HCT116 (cell line): ENCODE results near the gene HMGXB3. TPM values are rescaled to one million over a fixed set of nuclear protein-coding genes. Genes with fewer than 3 reads are reported as not detected.

ENCODE experiments used
- ATAC-seq: fragments of 200-7000 bp; cut with Tn5 transposase; 2 replicates; pipeline ENCODE4 v1.9.1; 2020; ENCODE audit warnings: mild to moderate bottlenecking, moderate library complexity
- BruUV-seq: library from RNA; stranded (reverse); fragments of 400-500 nt; replicated peaks from 2 replicates; lab custom pipeline; 2021; lab: Mats Ljungman, UMichigan
- CTCF ChIA-PET: fragments of 300-600 bp; sonication (Branson Sonifier 250); formaldehyde crosslinking; loops from one replicate; lab custom pipeline; 2021; ENCODE audit warnings: antibody characterized with exemption; lab: Charles Lee
- POLR2A ChIA-PET: fragments of 300-600, 350-600 bp; sonication (Branson Sonifier 250); formaldehyde crosslinking; loops from one replicate; lab custom pipeline; 2021; ENCODE audit warnings: antibody characterized with exemption; lab: Charles Lee
- RAD21 ChIA-PET, 2 experiments: fragments of 300-600 bp; sonication (Branson Sonifier 250); formaldehyde crosslinking; loops; one replicate each; lab custom pipeline; 2023; ENCODE audit warnings: low total read pairs in 2 of 2; ENCODE audit not compliant: uncharacterized antibody in 2 of 2, unreplicated experiment in 2 of 2, low non-redundant PET in 1 of 2; lab: Charles Lee
- DNase-seq: peaks from one replicate; pipeline ENCODE4 v3.0.0-alpha.2; 2010; ENCODE audit warnings: low read depth, low spot score
- H2AFZ ChIP-seq: fragments of 200-600 bp; shearing (Covaris generic), sonication (generic); 2 replicates; pipeline ENCODE4 v1.6.1; 2017; ENCODE audit warnings: low read depth, mixed run types, mixed read lengths, antibody characterized with exemption, low read length; ENCODE audit not compliant: poor library complexity, severe bottlenecking
- H3K27ac ChIP-seq: 2 replicates; pipeline ENCODE4 v1.5.1; 2012; ENCODE audit warnings: low read depth, low read length
- H3K27me3 ChIP-seq: fragments of 200-600 bp; sonication (generic); 2 replicates; pipeline ENCODE4 v1.6.1; 2016; ENCODE audit warnings: mixed run types, low read length, mixed read lengths; ENCODE audit not compliant: insufficient read depth
- H3K36me3 ChIP-seq, 2 experiments: fragments of 200-500 bp in 1 of 2; fragments of 200-600 bp in 1 of 2; sonication (Bioruptor generic) in 1 of 2; sonication (generic) in 1 of 2; 2 replicates each; pipeline versions ENCODE4 v1.5.1 to v1.6.1; 2014 to 2016; ENCODE audit warnings: low read length in 2 of 2, inconsistent platforms in 1 of 2, mixed read lengths in 1 of 2, mixed run types in 1 of 2; ENCODE audit not compliant: insufficient read depth in 2 of 2, control insufficient read depth in 1 of 2
- H3K4me1 ChIP-seq, 2 experiments: fragments of 200-600 bp in 1 of 2; sonication (generic) in 1 of 2; 2 replicates each; pipeline versions ENCODE4 v1.5.1 to v1.6.1; 2012 to 2017; ENCODE audit warnings: low read length in 2 of 2, inconsistent platforms in 1 of 2, mild to moderate bottlenecking in 1 of 2, mixed read lengths in 1 of 2, mixed run types in 1 of 2, moderate library complexity in 1 of 2; ENCODE audit not compliant: insufficient read depth in 2 of 2, control insufficient read depth in 1 of 2
- H3K4me2 ChIP-seq: fragments of 200-600 bp; sonication (generic); 2 replicates; pipeline ENCODE4 v1.6.1; 2017; ENCODE audit warnings: mixed run types, low read length, mixed read lengths
- H3K4me3 ChIP-seq, 2 experiments: fragments of 200-600 bp in 1 of 2; sonication (generic) in 1 of 2; replicated peaks in 1 of 2; 2 replicates each; pipeline ENCODE4 v1.5.1; 2011 to 2016; ENCODE audit warnings: low read length in 2 of 2, control low read depth in 1 of 2, low read depth in 1 of 2, mild to moderate bottlenecking in 1 of 2, mixed read lengths in 1 of 2, mixed run types in 1 of 2
- H3K79me2 ChIP-seq: fragments of 200-600 bp; sonication (generic); 2 replicates; pipeline ENCODE4 v1.6.1; 2017; ENCODE audit warnings: mild to moderate bottlenecking, mixed run types, low read length, moderate library complexity, mixed read lengths; ENCODE audit not compliant: insufficient read depth
- H3K9ac ChIP-seq: fragments of 200-600 bp; sonication (generic); 2 replicates; pipeline ENCODE4 v1.6.1; 2016; ENCODE audit warnings: low read length, mixed read lengths
- H3K9me2 ChIP-seq: fragments of 200-600 bp; sonication (generic), shearing (Covaris generic); 2 replicates; pipeline ENCODE4 v1.6.1; 2017; ENCODE audit warnings: mixed run types, mild to moderate bottlenecking, moderate library complexity; ENCODE audit not compliant: insufficient read depth
- H3K9me3 ChIP-seq, 2 experiments: fragments of 200-500 bp in 1 of 2; fragments of 200-600 bp in 1 of 2; sonication (Bioruptor generic) in 1 of 2; sonication (generic) in 1 of 2; 2 replicates each; pipeline ENCODE4 v1.6.1; 2014 to 2017; ENCODE audit warnings: low read length in 2 of 2, mixed read lengths in 2 of 2, inconsistent platforms in 1 of 2, low read depth in 1 of 2, mild to moderate bottlenecking in 1 of 2, mixed run types in 1 of 2, moderate library complexity in 1 of 2; ENCODE audit not compliant: control insufficient read depth in 1 of 2, insufficient read depth in 1 of 2
- H4K20me1 ChIP-seq: fragments of 200-600 bp; sonication (generic), shearing (Covaris generic); 2 replicates; pipeline ENCODE4 v1.6.1; 2017; ENCODE audit warnings: mixed run types, mild to moderate bottlenecking, moderate library complexity; ENCODE audit not compliant: insufficient read depth
- ATF3 ChIP-seq: IDR thresholded peaks from 2 replicates; pipeline ENCODE4 v1.6.1; 2012
- CBX3 ChIP-seq: IDR thresholded peaks from 2 replicates; pipeline ENCODE4 v1.6.1; 2012; ENCODE audit warnings: low read depth
- CTCF ChIP-seq, 3 experiments: fragments of 200-600 bp in 1 of 3; sonication (generic) in 1 of 3; IDR thresholded peaks in 2 of 3; conservative IDR thresholded peaks in 1 of 3; 2 replicates each; pipeline ENCODE4 v1.5.1; 2012 to 2017; ENCODE audit warnings: low read depth in 2 of 3, low read length in 2 of 3, antibody characterized with exemption in 1 of 3, borderline replicate concordance in 1 of 3, control low read depth in 1 of 3, mild to moderate bottlenecking in 1 of 3, mixed read lengths in 1 of 3, mixed run types in 1 of 3, moderate library complexity in 1 of 3; ENCODE audit not compliant: insufficient read depth in 1 of 3
- EGR1 ChIP-seq: IDR thresholded peaks from 2 replicates; pipeline ENCODE4 v1.6.1; 2012; ENCODE audit warnings: low read depth
- EZH2phosphoT487 ChIP-seq: fragments of 200-600 bp; IDR thresholded peaks from 2 replicates; pipeline ENCODE4 v1.6.1; 2018; ENCODE audit warnings: antibody characterized with exemption, borderline replicate concordance
- POLR2AphosphoS5 ChIP-seq: IDR thresholded peaks from 2 replicates; pipeline ENCODE4 v1.6.1; 2011; ENCODE audit warnings: mild to moderate bottlenecking, low read depth, low read length, moderate library complexity
- SIN3A ChIP-seq: IDR thresholded peaks from 2 replicates; pipeline ENCODE4 v1.6.1; 2012; ENCODE audit warnings: low read depth
- SRF ChIP-seq: IDR thresholded peaks from 2 replicates; pipeline ENCODE4 v1.6.1; 2012; ENCODE audit warnings: low read depth
- TCF7L2 ChIP-seq: IDR thresholded peaks from 2 replicates; pipeline ENCODE4 v1.7.0; 2011; ENCODE audit warnings: borderline replicate concordance, inconsistent platforms; ENCODE audit not compliant: insufficient read depth, insufficient read length; ENCODE audit errors: extremely low read depth
- ZFX ChIP-seq: fragments of 450-650 bp; IDR thresholded peaks from 2 replicates; pipeline ENCODE4 v1.6.1; 2017
- ZNF274 ChIP-seq: fragments of 200-500 bp; sonication (Bioruptor generic); IDR thresholded peaks from 2 replicates; pipeline ENCODE4 v1.6.1; 2014; ENCODE audit warnings: mild to moderate bottlenecking, low read depth, low read length, inconsistent platforms
- intact Hi-C: fragments of 100-400 bp; cut with micrococcal nuclease; formaldehyde crosslinking; loops from 2 replicates; pipeline ENCODE4 v1.10.0; 2022
- total RNA-seq: library from RNA; stranded (reverse); gene quantifications from one replicate; pipeline ENCODE4 v1.2.1, GENCODE V29; 2021; ENCODE audit not compliant: unreplicated experiment

Gene HMGXB3
- total RNA-seq, 1 experiment from 2014 or later = 41.8 TPM

- Histone ChIP-seq H3K9me3 (no peaks in the 10 kb centered on the region), H3K36me3 (no peaks in the 10 kb centered on the region), H3K27ac (no peak overlapping the region), H3K4me2 (no peak overlapping the region), H4K20me1 (no peaks in the 10 kb centered on the region), H3K9ac (no peak overlapping the region), H2AFZ (no peak overlapping the region), H3K27me3 (no peaks in the 10 kb centered on the region), H3K79me2 (0 out of 2 replicates have a peak, but pooled peaks cover 2% of the 10 kb centered on the region), H3K4me3 (no peak overlapping the region), H3K4me1 (peaks cover 8 to 27% of the 10 kb centered on the region in 2 experiments), H3K9me2 (no peaks in the 10 kb centered on the region)
- RAD21 ChIA-PET = no interaction called here
- CTCF ChIA-PET = interaction anchor here (0.8 to 1.6 kb wide), 2 partner anchors 23 to 33 kb away, joined by 3 to 5 read pairs; no protein-coding TSS in a partner anchor
- TF ChIP-seq SRF (no peak), SIN3A (no peak), CTCF (IDR thresholded peaks at IDR 0.05 in 2 of 3, conservative IDR thresholded peaks at IDR 0.05 in 1 of 3; ENCODE audit: borderline replicate concordance in 1 of 3, insufficient read depth in 1 of 3, low read depth in 2 of 3, low read length in 2 of 3) (no peak), EZH2phosphoT487 (no peak), ZNF274 (no peak), ZFX (no peak), CBX3 (no peak), POLR2AphosphoS5 (no peak), TCF7L2 (no peak), ATF3 (no peak), EGR1 (no peak)
- intact Hi-C loops = no loop called here
- no TSS peak for BruUV-seq
- POLR2A ChIA-PET = no interaction called here
- DNase-seq (no peak), ATAC-seq (no peak)
Observed at GRCh38 chr5:149957855-149958254, 42.7 kb upstream of the HMGXB3 start.
